A673 (cell line): ENCODE data around the gene HTRA2. TPM values are rescaled to one million over a fixed set of nuclear protein-coding genes. Genes with fewer than 3 reads are reported as not detected.

Experiments
- BruUV-seq: library from RNA; stranded (reverse); fragments of 400-500 nt; replicated peaks from 2 replicates; lab custom pipeline; 2021; lab: Mats Ljungman, UMichigan
- CTCF ChIA-PET: fragments of 300-600 bp; sonication (Branson Sonifier 250); formaldehyde crosslinking; loops from one replicate; lab custom pipeline; 2022; ENCODE audit warnings: antibody characterized with exemption; lab: Charles Lee
- POLR2A ChIA-PET: fragments of 300-600 bp; sonication (Branson Sonifier 250); formaldehyde crosslinking; loops from one replicate; lab custom pipeline; 2022; ENCODE audit warnings: antibody characterized with exemption; ENCODE audit not compliant: low non-redundant PET; lab: Charles Lee
- DNase-seq: peaks from one replicate; pipeline ENCODE4 v3.0.0-alpha.2; 2015; ENCODE audit warnings: low spot score
- H3K27ac ChIP-seq: fragments of 200-600 bp; sonication (generic); 2 replicates; pipeline ENCODE4 v1.5.1; 2016; ENCODE audit warnings: mixed run types, low read depth, mild to moderate bottlenecking, mixed read lengths, antibody characterized with exemption, low read length; ENCODE audit not compliant: poor library complexity, severe bottlenecking
- H3K27me3 ChIP-seq: fragments of 200-600 bp; sonication (generic); replicated peaks from 2 replicates; pipeline ENCODE4 v1.6.1; 2017; ENCODE audit warnings: mixed run types, low read depth, mild to moderate bottlenecking, mixed read lengths, antibody characterized with exemption, low read length; ENCODE audit not compliant: insufficient read depth, poor library complexity
- H3K36me3 ChIP-seq: fragments of 200-600 bp; sonication (generic); 2 replicates; pipeline ENCODE4 v1.6.1; 2016; ENCODE audit warnings: mixed run types, mild to moderate bottlenecking, mixed read lengths, antibody characterized with exemption, low read length; ENCODE audit not compliant: insufficient read depth, poor library complexity, severe bottlenecking
- H3K4me1 ChIP-seq: fragments of 200-600 bp; sonication (generic); 2 replicates; pipeline ENCODE4 v1.6.1; 2017; ENCODE audit warnings: mixed run types, mild to moderate bottlenecking, mixed read lengths, antibody characterized with exemption, low read length; ENCODE audit not compliant: insufficient read depth, poor library complexity, severe bottlenecking
- H3K4me3 ChIP-seq: fragments of 200-600 bp; sonication (generic); 2 replicates; pipeline ENCODE4 v1.5.1; 2016; ENCODE audit warnings: low read depth, mixed run types, mild to moderate bottlenecking, mixed read lengths, low read length; ENCODE audit not compliant: poor library complexity, severe bottlenecking
- H3K9me3 ChIP-seq: fragments of 200-600 bp; sonication (generic); 2 replicates; pipeline ENCODE4 v1.6.1; 2016; ENCODE audit warnings: mixed run types, low read depth, mild to moderate bottlenecking, mixed read lengths, antibody characterized with exemption, low read length; ENCODE audit not compliant: poor library complexity, severe bottlenecking
- CTCF ChIP-seq: fragments of 300-800, 200-600 bp; sonication (generic); conservative IDR thresholded peaks from 2 replicates; pipeline ENCODE4 v1.5.1; 2017; ENCODE audit warnings: low read depth, mild to moderate bottlenecking, antibody characterized with exemption, low read length, moderate library complexity, mixed read lengths
- EZH2 ChIP-seq: fragments of 200-600 bp; sonication (generic); IDR thresholded peaks from 2 replicates; pipeline ENCODE4 v1.6.1; 2017; ENCODE audit warnings: borderline replicate concordance, low read depth, mild to moderate bottlenecking, mixed read lengths, antibody characterized with exemption, low read length; ENCODE audit not compliant: poor library complexity, severe bottlenecking
- intact Hi-C: fragments of 100-400 bp; cut with micrococcal nuclease; formaldehyde crosslinking; loops from one replicate; pipeline ENCODE4 v1.10.0; 2022; ENCODE audit not compliant: unreplicated experiment
- total RNA-seq: library from RNA; stranded (reverse); gene quantifications from 2 replicates; pipeline ENCODE4 v1.2.3, GENCODE V29; 2021

HTRA2 gene
- total RNA-seq, 1 experiment from 2014 or later = 35.1 TPM

- BruUV-seq = no TSS peak
- Histone ChIP-seq H3K36me3 (no peaks in the 10 kb centered on the region), H3K4me3 (no peak overlapping the region), H3K9me3 (no peaks in the 10 kb centered on the region), H3K27me3 (peaks cover 10% of the 10 kb centered on the region), H3K27ac (no peak overlapping the region), H3K4me1 (peaks cover 4% of the 10 kb centered on the region)
- no peak for DNase-seq
- ChIA-PET POLR2A (no interaction called here), CTCF (no interaction called here)
- intact Hi-C loops = loop anchor here (10.0 kb wide), 1 partner anchor 204 kb away; no protein-coding TSS in a partner anchor
- TF ChIP-seq EZH2 (no peak), CTCF (no peak)
Measured at GRCh38 chr2:74538881-74539339, 9.2 kb downstream of the HTRA2 start.

- ChIA-PET POLR2A (no interaction called here), CTCF (no interaction called here)
- H3K27ac ChIP-seq = no peak overlapping the region
- no peak for TF ChIP-seq EZH2
- TF ChIP-seq CTCF = no peak
- no TSS peak for BruUV-seq
- intact Hi-C loops = no loop called here
- H3K4me1 ChIP-seq = peaks cover 4% of the 10 kb centered on the region
- no peaks in the 10 kb centered on the region for H3K36me3 ChIP-seq
- H3K27me3 ChIP-seq = peaks cover 10% of the 10 kb centered on the region
- H3K4me3 ChIP-seq = no peak overlapping the region
- no peaks in the 10 kb centered on the region for H3K9me3 ChIP-seq
- no peak for DNase-seq
Measured at GRCh38 chr2:74540291-74540690, 10.6 kb downstream of the HTRA2 start.

- intact Hi-C loops = no loop called here
- POLR2A ChIA-PET = no interaction called here
- no TSS peak for BruUV-seq
- H3K36me3 ChIP-seq = no peaks in the 10 kb centered on the region
- TF ChIP-seq CTCF (no peak), EZH2 (no peak)
- H3K4me1 ChIP-seq = peaks cover 4% of the 10 kb centered on the region
- H3K9me3 ChIP-seq = no peaks in the 10 kb centered on the region
- H3K27me3 ChIP-seq = peaks cover 17% of the 10 kb centered on the region
- CTCF ChIA-PET = no interaction called here
- H3K4me3 ChIP-seq = no peak overlapping the region
- H3K27ac ChIP-seq = no peak overlapping the region
- DNase-seq = no peak
Measured at GRCh38 chr2:74542978-74543377, 13.2 kb downstream of the HTRA2 start.
